ENCODE results near the gene KCNK3.

- TF ChIP-seq CTCF (IDR thresholded peaks at IDR 0.05; ENCODE audit: low read length) (no peak), EZH2phosphoT487 (IDR thresholded peaks at IDR 0.05; ENCODE audit: low read length) (no peak), EZH2 (optimal IDR thresholded peaks at IDR 0.05; ENCODE audit: low read depth, low read length) (no peak)
Observed at GRCh38 chr2:26672112-26672817, 20.3 kb upstream of the KCNK3 start.
